GM12874 (cell line): ENCODE results near the gene METTL24.

Source experiments
- CTCF ChIP-seq: IDR thresholded peaks from 2 replicates; pipeline ENCODE4 v1.5.1; 2011; ENCODE audit warnings: low read depth, mild to moderate bottlenecking, control low read depth, low read length, moderate library complexity; ENCODE audit not compliant: insufficient read depth

Gene METTL24

GRCh38 chr6:110320307-110320706 is 37.8 kb downstream of the METTL24 start:
- no peak for TF ChIP-seq CTCF

GRCh38 chr6:110319843-110320242 is 38.3 kb downstream of the METTL24 start:
- no peak for TF ChIP-seq CTCF

GRCh38 chr6:110319381-110319780 is 38.8 kb downstream of the METTL24 start:
- no peak for TF ChIP-seq CTCF

GRCh38 chr6:110318971-110319370 is 39.2 kb downstream of the METTL24 start:
- TF ChIP-seq CTCF, result no peak

- no peak for TF ChIP-seq CTCF
Measured at GRCh38 chr6:110317646-110318045, 40.5 kb downstream of the METTL24 start.

- TF ChIP-seq CTCF, result no peak
Measured at GRCh38 chr6:110317189-110317588, 41.0 kb downstream of the METTL24 start.

- TF ChIP-seq CTCF, result no peak
Measured at GRCh38 chr6:110315869-110316398, 42.2 kb downstream of the METTL24 start.
